CD4-positive, alpha-beta T cell treated with Interleukin-15 for 4 hours (primary cell): Measurements from ENCODE around the gene SCYGR3.
"Not testable (repeated sequence)": the region's sequence is repeated elsewhere in the genome, so short reads cannot be mapped to it uniquely, and the experiment has no call there.

Experiments used
- DNase-seq: peaks from one replicate; pipeline ENCODE4 v3.0.0-alpha.2; 2020; ENCODE audit warnings: low spot score

Gene SCYGR3

DNA sequence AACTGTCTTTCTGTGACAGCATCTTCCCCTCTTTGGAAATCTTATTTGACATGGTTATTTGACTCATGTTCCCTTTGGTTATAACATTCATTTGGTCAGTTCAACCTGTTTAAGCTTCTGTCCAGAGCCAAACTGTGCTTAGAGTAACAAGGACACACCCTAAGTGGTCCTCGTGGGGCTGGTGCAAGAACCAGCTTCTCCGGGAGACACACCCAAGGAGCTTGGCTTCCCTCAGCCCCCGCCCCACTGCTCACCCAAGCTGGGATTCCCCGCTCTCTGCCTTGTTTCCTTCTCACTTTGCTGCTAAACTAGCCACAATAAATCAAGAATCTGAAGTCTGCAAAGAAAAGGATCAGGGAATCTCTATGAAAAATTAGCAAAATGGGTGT, 1.4 kb downstream of the SCYGR3 start:
- DNase-seq = no peak

GRCh38 chr2:227612546-227613271, 1.9 kb downstream of the SCYGR3 start:
- no peak for DNase-seq

- no peak for DNase-seq
Measured at GRCh38 chr2:227610123-227610522, 4.5 kb downstream of the SCYGR3 start.

DNA sequence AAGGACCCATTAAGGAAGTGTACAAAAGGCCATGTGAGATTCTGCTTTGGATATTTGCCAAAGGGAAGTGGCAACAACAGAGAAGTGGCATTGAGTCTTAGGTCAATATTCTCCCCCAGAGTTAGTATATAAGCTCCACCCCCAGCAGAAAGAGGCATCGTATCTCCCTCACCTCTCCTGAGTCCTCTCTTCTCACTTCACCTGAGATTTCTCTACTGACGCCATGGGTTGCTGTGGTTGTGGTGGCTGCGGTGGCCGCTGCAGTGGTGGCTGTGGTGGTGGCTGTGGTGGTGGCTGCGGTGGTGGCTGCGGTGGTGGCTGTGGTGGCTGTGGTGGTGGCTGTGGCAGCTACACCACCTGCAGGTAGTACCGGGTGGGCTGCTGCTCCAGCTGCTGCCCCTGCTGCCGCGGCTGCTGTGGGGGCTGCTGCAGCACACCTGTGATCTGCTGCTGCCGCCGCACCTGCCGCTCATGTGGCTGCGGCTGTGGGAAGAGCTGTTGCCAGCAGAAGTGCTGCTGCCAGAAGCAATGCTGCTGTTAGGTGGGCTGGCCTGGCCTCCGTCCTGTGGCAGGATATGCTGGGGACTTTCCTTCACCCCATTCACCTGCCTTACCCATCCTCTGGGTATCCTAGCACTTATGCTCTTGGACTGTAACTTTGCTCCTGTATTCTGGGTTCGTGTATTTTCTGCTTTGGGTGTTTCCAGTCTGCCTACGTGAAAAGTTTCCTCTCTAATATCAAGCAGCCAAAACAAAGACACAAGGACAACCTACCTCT, 5.9 kb downstream of the SCYGR3 start:
- peak; percentile 10 for DNase-seq

DNA sequence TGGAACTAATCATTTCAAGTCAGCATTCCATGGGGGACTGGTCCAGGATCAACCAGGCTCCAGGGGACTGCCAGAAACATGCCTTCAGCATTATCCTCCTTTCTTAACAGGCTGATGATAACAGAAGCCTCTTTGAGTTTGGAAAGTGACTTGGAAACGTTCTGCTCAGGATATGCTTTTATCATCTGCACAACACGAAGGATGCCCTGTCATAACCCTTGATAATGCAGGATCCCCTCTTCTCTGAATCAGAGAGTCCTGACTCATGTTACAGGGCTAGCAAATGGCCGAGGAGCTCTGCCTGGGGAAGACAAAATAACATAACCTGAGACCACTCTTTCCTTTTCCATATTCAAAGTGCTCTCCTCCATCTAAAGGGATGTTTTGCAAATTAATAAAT, 6.7 kb downstream of the SCYGR3 start:
- DNase-seq = no peak

DNA sequence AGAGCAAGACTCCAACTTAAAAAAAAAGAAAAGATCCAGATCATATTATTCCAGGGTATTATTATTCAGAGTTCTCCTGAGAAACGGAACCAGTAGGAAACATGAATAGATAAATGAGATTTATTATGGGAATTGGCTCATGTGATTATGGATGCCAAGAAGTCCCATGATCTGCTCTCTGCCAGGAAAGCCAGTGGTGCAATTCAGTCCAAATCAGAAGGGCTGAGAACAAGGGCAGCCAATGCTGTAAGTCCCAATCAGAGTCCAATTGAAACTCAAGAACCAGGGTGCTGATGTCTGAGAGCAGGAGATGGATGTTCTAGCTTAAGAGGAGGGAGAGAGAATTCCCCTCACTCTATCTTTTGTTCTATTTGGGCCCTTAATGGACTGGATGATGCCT, 8.2 kb downstream of the SCYGR3 start:
- no peak for DNase-seq

DNA sequence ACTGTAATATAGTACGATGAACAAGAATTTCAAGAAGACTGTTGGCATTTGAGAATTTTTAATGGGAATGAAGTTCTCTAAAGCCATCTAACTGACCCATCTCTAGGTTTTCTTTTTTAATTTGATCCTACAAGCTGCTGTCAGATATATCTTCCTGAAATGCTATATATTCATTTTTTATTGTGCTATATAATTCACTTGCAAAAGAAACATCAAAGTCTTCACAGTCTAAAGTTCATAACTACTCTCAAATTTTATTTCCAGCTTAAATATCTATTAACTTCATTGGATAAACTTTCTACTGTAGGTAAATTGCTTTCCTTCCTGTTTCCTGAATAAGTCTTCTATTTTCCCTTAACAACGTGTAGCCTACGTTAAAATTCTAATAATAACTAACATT, 12.3 kb downstream of the SCYGR3 start:
- no peak for DNase-seq

- DNase-seq = not testable (repeated sequence)
Measured at GRCh38 chr2:227598835-227599503, 15.7 kb downstream of the SCYGR3 start, which contains the start of gene SCYGR2. Gene SCYGR2 (plus strand): TSS chr2:227598893. CDS start chr2:227598893, 0 bp downstream.

GRCh38 chr2:227597998-227598397, 16.6 kb downstream of the SCYGR3 start:
- no peak for DNase-seq

DNA sequence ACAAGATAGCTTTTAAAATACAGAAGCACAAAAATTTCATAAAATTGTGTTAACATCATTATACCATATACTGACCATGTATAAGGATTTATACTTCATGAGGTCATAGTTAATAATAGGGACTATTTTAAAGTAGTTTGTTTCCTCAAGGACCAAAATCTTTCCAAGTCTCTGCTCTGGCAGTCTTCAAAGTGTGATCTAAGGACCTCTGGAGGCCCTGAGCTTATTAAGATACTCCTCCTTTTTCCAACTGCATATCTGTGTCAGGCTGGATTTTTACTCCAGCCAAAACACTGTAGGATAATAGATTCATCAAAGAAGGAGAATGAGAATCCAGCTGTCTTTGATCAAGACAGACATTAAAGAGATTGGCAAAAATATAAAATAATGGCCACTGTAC, 17.6 kb downstream of the SCYGR3 start:
- no peak for DNase-seq

DNA sequence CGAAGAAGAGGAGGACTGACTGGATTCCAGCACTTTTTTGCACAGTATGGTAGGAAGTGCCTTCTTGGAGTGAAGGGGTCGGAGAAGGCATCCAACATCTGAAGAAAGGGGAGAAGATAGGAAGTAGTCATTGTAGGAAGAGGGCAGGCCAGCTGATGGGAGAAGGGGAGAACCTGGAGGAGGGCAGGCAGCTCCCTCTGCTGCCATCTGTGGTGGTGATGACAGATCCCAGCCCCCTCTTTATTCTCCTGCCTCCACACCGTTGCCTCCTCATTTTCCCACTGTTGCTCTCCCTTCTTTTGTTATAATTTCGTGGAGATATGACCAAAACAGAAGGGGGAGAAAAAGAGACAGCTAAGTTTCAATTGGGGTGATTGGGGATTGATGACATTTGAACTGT, 18.8 kb downstream of the SCYGR3 start:
- no peak for DNase-seq

DNA sequence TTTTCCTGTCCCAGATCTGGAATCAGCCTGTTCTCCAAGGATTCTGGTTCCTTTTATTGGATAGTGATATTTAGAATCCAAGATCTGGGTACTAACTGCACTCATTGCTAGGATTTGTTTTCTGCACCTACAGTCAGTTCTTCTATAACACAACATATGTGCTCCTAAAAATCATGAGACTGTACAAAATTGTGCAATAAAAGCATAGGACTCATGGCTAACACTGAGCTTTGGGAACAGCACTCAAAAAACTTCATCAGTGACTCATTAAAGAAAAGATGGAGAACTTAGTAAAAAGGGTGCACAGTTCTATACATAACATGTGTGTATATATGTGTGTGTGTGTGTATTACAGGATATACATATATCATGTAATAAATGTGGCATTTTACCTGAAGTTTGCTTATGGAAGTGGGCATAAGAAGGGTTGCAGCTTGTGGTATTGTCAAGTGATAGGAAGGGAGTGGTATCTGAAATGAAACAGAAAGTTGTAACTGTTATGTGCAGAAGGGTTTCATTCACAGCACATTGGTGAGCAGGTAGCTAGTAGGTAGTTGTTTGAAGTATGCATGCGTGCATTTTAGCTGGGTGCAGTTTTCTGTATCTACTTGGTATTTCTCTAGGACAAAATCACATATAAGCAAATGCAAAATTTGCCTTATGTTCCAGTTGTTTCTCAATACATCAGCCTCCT, 21.8 kb downstream of the SCYGR3 start:
- DNase-seq = no peak

GRCh38 chr2:227582369-227582768, 32.3 kb downstream of the SCYGR3 start:
- DNase-seq = no peak

- no peak for DNase-seq
Measured at GRCh38 chr2:227579791-227580190, 34.8 kb downstream of the SCYGR3 start.

- DNase-seq = no peak
Measured at GRCh38 chr2:227578642-227579041, 36.0 kb downstream of the SCYGR3 start.

DNA sequence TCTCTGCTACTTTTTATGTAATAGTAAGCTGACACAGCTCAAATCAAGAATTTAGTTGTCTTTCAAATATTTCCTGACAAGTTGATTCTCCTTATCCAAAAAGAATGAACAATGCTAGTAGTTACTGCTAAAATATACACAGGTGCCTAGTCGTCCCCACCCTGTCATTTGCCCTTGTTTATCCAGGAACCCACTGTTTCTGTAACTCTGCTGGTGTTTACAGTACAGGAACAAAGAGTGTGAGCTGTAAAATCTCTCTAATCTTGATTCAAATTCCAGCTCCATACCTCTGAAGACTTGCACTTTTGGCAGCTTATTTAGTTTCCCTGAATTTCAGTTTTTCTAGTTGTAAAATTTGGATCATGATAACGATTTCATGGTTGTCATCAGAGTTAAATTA, 37.1 kb downstream of the SCYGR3 start:
- no peak for DNase-seq

GRCh38 chr2:227576812-227577211, 37.8 kb downstream of the SCYGR3 start:
- DNase-seq = no peak

DNA sequence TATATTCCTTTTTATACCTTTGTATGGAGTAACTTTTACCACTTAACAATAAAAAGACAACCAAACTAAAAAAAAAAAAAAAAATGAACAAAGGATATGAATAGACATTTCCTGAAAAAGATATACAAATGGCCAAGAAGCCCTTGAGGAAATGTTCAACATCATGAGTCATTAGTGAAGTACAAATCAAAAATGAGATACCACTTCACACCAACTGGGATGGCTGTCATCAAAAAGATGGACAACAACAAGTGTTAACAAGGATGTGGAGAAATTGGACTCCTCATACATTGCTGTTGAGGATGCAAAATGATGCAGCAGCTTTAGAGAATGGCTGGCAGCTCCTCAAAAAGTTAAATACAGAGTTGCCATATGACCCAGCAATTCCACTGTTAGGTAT, 38.5 kb downstream of the SCYGR3 start:
- no peak for DNase-seq

DNA sequence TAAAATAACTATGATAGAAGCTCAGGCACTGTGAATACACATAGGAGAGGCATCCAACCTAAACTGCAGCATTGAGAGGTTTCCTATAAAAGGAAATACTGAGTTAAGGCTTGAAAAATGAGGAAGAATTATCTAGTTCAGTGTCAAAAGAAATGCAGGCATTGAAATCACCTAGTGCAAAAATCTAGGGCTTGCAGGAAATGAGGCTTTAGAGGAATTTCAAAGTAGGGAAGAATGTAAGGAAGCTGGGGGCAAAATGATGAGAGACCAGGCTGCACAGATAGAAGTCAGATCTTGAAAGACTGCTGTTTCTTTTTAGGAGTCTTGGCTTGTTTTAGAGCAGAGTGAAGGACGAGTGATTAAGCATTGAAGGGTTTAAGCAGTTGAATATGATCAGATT, 44.0 kb downstream of the SCYGR3 start:
- DNase-seq = no peak

- no peak for DNase-seq
Measured at GRCh38 chr2:227568852-227569169, 45.8 kb downstream of the SCYGR3 start.

DNA sequence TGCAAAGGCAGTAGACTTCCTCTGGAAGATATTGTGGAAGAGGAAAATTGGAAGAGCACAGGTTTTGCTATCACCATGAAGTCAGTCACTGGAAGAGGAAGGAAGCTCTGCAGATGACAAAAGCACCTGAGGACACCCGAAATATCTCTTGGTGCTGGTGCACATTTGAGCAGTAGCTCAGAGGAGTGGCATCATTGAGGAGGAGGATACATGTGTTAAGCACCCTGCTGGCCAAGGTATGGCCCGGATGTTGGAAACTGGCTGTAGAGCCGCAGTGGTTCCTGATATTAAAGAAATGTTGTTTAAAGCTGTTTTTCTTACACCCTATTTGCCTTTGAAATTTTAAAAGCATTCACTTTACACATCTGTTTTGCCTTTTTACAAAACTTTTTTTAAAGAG, 48.6 kb downstream of the SCYGR3 start:
- DNase-seq = no peak

DNA sequence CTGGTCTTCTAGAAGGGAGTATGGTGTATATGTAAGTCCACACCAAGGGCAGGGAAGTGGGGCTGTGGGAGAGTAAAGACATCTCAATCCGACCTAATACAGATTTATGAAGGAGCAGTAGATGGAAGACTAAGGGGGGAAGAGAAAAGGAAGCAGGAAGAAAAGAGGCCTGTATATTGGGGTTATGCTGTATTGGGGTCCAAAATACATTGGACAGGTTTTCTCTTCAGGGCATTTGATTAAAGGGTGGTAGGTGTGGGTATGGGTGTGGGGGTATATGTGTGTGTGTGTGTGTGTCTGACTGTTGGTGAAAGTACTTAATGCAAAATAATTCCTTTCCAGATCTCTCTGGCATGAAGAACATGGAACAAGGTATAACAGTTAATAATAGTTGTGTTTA, 49.6 kb downstream of the SCYGR3 start:
- no peak for DNase-seq
